Erythroblast (primary cell): ENCODE data around the gene RFX2.
A peak's percentile ranks its signal among the peaks of the same experiment; 100 is the strongest.

Experiments used
- DNase-seq, 2 experiments: peaks; one replicate each; lab custom pipeline; 2025; lab: John Stamatoyannopoulos, UW
- GATA1 ChIP-seq: IDR thresholded peaks from 2 replicates; pipeline ENCODE4 v1.6.1; 2011; ENCODE audit warnings: low read depth, mild to moderate bottlenecking, control low read depth, low read length, moderate library complexity
- POLR2A ChIP-seq: IDR thresholded peaks from 2 replicates; pipeline ENCODE4 v1.6.1; 2011; ENCODE audit warnings: mild to moderate bottlenecking, low read length

Gene RFX2

DNA sequence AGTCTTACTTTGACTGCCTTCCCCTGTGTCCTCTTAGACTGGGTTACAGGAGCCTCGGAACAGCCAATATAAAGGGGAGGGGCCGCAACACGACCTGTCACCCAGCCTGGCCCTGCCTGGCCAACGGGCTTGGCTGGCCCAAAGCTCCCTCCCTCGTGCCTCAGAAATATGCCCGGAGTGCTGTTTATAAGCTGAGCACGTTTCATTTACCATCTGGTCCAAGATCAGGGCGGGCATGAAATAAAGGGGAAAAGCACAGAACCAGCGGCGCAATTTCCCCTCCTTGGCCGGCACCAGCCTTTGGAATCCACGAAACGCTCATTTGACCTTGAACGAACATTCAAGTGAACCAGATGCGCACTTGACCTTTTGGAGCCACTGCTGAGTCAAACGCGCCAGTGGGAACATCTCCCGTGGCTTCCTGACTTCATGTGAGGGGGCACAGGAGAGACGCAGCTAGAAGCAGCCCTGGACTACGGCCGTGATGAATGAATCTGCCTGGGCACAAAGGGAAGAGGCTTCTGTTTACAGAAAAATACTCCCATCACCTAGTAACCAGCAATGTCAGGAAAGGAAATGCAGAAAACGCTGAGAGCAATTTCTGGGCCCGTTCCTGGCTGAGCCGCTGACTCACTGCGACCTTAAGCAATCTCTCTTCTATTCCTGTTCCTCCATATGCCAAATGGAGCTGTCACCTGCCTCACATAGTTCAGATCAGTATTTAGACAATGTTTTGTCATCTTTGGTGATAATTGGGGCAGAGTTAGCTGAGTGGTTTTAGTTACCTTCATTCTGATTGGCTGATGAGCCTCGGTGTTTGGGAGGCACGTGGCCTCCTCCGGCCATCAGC is 53.3 kb downstream of the RFX2 start:
- DNase-seq, result no peak
- TF ChIP-seq POLR2A (no peak), GATA1 (no peak)

DNA sequence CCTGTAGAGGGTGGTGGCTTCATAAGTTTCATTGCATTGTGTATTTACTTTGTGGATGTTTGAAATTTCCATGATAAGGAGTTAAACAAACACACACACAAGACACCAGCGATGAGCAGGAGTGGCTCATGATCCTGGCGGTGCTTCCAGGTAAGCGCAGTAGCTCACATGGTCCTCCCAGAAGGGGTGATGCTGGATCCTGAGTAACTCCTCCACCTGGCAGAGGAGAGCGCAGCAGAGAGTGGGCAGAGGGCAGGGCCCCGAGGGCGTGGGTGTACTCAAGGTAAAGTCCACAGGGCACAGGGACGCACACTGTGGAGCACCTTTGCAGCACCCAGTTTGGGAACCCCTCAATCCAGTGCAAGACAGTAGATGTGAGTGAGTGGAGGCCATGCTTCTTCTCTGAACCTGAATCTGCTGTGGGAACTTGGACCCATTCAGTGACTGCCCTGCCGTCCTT is 54.0 kb downstream of the RFX2 start:
- TF ChIP-seq POLR2A, result no peak
- TF ChIP-seq GATA1, result no peak

DNA sequence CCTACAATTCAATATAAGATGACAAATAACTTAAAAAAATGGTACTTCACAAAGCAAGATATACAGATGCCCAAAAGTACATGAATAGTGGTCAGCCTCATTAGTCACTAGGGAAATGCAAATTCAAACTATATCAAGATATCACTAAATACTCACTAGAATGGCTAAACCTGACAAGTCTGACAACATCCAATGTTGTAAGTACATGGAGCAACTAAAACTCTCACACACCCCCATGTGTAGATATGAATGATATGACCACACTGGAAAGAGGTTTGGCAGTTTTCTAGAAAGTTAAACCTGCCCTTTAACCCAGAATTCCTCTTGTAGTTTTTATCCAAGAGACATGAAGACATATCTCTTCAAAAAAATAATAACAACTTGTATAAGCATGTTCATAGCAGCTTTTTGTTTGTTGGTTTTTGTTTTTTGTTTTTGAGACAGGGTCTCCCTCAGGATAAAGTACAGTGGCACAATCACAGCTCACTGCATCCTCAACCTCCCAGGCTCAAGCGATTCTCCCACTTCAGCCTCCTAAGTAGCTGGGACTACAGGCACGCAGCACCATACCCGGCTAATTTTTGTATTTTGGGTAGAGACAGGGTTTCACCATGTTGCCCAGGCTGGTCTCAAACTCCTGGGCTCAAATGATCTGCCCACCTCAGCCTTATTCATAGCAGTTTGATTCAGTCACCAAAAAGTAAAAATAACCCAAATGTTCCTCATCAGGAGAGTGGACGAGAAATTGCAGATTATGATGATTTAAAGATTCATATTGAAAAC is 55.1 kb downstream of the RFX2 start:
- DNase-seq, result no peak
- TF ChIP-seq POLR2A, result no peak
- no peak for TF ChIP-seq GATA1

More for the DNA sequence above, 54.0 kb downstream of the RFX2 start:
- no peak for DNase-seq

DNA sequence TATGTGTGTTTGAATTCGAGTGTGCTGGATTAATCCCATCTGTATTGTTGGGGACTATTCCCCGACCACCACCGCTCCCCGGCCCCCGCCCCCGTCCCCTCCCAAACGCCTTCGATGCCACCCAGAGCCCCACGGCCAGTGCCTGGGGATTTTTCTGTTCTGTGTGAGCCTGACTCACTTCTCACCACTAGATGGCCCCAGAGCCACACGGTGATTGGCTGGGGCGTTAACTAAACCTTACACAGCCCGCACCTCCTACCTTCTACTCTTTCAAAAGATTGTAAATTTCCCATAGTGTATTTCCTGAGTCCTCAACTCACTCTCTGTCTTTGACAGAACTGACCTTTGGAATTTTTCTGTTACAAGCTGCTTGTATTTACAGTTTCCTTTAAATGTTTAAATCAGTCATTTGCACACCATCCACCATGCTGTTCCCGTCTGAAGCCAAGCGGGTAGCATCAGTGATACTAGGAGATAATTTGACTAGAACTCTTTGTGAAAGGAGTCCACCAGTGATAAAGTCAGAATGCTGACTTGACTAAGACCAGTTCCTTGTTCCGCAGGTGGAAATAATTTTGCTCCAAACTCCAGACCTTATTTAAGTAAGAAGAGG is 61.4 kb downstream of the RFX2 start:
- TF ChIP-seq GATA1 (no peak), POLR2A (no peak)
- DNase-seq, result peak; percentile 71 to 87

DNA sequence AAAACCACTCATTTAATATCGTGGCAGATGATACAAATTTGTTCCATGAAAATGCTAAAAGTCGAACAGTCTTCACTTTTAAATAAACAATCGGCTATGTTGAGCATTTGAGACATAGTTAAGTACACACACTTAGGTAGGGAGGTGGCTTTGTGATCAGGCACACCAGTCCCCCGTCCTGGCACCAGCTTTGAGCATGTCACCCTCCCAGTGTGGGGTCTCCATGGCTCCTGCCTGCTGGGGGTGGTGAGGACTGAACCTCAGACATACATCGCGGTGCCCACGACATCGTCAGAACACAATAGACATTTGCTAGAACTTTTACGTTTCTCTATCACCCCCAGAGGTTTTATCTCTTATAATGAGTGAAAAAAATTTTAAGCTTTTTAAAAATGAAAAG is 62.0 kb downstream of the RFX2 start:
- TF ChIP-seq GATA1 (no peak), POLR2A (no peak)
- DNase-seq, result no peak

DNA sequence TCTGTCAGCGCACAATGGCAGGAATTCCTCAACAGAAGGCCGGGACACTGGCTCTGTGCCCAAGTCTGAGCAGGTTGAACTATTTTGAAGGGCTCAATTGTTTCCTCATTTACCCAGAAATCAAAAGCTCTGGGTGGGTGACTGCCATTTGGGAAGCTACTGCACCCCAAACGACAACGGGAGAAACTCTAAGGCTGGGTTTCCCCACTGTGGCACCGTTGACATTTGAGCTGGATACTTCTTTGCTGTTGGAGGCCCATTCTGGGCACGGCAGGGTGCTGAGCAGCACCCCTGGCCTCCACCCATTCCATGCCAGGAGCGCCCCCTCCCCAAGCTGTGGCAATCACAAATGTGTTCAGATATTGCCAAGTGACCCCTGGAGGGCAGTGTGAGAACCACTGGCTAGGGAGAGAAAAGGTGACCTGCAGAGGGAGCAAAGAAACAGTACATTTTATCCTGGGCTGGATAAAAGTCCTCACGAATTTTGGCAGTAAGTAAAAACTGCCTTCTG is 62.5 kb downstream of the RFX2 start:
- TF ChIP-seq POLR2A, result no peak
- no peak for TF ChIP-seq GATA1
- no peak for DNase-seq

DNA sequence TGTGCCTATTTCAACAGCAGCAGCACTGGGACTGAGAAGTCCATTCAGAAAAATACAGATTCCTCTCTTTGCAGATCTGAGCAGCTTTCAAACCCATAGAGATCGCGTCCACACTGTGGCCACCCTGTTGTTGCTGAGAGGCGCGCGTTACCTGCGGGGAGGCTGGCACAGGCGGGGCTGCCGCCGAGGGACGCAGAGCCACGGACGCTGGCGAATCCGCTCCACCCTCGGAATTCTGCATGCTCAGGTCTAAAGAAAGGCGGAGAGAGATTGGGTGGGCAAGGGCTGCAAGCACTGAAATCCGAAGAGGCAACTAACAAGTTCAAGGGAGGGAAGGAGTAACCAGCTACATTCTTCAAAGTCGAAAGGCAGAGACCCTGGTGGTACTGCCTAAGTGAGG is 63.0 kb downstream of the RFX2 start:
- no peak for DNase-seq
- TF ChIP-seq POLR2A, result no peak
- no peak for TF ChIP-seq GATA1

DNA sequence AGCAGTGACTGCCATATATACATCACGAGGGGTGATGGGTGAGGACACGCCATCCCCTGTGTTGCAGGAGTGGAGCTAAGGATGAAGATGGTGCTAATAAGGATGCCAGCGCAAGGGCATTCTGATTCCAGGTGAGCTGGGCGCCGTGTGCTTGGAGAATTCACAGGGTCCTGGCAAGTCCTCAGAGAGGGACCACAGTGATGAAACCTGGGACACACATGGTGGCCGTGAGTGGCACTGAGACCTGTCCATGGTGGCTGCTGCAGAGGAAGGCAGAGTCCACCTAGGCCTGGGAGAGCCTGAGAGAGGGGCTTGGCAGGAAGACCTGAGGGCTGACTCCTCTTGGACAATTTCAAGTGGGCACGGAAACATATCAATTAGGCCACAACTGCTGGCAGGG is 65.2 kb downstream of the RFX2 start:
- no peak for DNase-seq
- no peak for TF ChIP-seq GATA1
- no peak for TF ChIP-seq POLR2A

DNA sequence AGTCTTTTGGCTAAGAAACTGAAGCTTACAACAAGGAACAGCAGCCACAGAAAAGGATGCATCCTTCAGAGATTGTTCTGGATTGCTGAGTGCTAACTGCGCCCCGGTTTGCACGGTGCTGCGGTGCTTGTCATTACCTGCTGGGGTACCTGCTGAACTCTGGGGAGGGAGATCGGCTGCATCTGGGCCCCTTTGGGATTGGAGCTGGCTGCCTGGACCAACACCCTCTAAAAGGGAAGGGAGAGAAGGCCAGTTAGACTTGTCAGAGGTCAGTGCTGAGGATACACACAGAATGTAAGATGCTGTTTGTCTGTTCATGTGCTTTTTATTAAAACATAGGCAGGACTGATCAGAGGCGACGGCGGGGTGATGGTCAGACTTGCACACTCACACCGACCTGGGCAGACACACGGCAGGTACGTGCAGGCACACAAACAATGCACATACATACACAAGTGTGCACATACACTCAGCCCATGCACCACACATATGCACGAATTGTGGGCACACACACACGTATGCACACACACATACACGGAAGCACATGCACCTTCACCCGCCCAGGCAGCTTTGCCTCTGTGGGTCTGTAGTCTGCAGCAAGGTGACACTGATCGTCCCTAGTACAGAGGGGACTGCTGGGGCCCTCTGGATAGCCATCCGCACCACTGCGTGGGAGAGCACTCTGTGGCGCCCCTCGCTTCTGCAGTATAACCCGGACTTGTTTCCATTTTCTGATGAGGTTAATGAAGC is 66.1 kb downstream of the RFX2 start:
- DNase-seq, result no peak
- TF ChIP-seq GATA1, result no peak
- TF ChIP-seq POLR2A, result no peak

DNA sequence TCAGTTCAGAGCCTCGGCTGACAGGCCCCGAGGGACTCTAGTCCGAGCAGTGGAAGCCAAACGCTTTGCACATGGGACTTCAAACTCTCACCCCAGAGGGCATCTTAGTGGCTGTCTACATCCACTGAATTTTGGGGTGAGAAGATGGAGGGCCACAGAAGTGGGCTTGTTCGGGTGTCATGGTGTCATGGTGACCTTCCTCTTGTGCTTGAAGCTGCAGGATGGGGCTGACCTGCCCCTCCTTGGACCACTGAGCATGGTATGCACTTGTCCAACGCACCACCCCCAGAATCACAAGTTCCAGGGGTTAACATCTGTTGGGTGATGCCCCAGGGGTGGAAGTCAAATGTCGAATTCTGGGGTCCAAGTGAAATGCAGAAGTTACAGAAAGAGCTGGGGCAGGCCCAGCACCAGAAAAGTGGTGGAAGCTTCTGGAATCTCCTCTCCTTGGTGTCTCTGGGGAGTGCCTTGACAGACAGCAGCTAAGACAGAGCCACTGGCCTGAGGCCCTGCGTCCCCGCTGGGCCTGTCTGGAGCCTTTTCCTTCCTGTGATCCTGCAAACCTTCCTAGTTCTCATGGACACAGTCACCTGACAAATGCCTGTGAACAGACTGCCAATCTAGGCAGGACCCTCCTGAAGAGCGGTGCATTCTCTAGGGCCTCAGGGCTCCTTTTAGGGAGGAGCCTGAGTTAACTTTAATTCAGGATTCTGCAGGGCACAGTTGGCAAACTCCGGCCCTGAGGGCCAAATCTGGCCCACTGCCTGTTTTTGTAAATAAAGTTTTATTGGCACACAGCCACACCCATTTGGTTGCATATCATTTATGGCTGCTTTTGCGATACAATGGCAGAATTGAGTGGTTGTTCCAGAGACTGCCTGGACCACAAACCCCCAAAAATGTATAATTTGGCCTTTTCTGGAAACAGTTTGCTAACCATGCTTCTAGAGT is 67.2 kb downstream of the RFX2 start:
- DNase-seq, result no peak
- no peak for TF ChIP-seq GATA1
- TF ChIP-seq POLR2A, result no peak

DNA sequence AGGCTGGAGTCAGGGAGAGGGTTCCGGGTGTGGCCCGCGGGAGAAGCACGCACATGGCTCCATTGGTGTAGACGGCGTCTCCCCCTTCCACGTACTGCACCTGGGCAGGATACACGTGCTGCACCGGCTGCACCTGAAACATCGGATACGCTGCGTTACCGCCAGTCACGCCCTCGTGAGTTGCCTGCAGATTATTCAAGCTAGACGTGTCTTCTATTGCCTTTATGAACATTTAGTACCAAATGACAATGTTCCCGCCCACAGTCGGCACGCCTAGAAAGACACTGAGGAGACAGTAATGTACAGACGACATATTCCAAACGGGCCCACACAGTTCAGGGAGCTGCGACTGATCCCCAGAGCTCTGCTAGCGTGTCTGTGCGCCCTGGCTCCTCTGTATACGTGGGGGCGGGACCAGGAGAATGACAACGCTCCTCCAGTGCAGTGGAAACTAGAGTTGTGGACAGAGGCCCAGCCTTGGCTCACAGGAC is 68.3 kb downstream of the RFX2 start:
- no peak for DNase-seq
- no peak for TF ChIP-seq GATA1

DNA sequence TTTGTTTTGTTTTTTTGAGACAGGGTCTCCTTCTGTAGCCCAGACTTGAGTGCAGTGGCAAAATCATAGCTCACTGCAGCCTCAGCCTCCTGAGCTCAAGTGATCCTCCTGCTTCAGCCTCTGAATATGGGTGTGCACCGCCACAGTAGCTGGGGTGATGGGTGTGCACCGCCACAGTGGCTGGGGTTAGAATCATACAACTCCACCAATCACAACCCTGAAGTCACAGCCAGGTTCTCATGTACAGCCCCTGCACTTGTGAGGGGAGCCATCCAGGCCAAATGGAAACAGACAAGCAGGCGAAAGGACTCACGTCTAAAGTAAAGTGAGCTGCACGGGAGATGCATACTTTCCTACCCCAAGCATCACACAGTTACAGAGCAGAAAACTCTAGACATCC is 69.2 kb downstream of the RFX2 start:
- TF ChIP-seq POLR2A (no peak), GATA1 (no peak)
- DNase-seq, result no peak
